ENCODE results near the gene LTB. TPM values are rescaled to one million over a fixed set of nuclear protein-coding genes. Genes with fewer than 3 reads are reported as not detected.

LTB gene
- total and polyA plus RNA-seq, 9 of the 15 experiments (the other 6 are each of a cell fraction or from before 2014, with no cell fraction given): 0.07 to 0.51 TPM; not detected in 7

DNA sequence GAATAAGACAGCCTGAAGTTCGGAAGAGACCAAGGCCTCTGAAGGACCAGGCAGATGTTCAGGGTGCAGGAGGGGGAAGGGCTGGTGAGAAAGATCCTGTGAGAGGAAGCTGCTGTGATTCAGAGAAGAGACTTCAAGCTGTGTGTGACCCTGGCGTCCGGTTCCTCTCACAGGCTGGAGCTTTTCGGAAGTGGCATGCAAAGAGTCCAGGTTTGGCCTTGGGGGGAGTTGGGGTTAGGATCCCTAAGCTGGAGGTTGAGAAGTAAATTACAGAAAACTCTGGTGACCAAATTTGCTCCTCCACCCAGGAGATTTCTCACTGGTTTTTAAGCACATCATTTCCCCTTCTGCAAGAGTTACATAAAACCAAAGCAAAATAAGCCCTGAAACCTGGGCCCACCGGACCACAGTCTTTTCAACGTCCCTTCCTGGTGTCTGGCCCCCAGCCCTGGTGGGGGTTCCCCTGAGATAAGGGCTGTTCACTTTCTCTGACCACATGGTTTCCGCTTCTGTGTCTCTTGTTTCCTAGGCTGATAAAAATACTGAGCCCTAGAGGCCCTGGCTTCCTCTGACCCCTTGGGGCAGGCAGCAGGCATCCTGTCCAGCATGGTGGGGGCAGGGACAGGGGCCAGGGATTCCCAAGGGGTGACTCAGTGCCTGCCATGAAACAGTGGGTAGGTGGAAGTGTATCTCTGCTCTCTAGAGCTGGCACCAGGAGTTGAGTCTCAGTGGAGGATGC is 22.1 kb downstream of the LTB start (continued):
- no peak for TF ChIP-seq KLF1 (tag; IDR thresholded peaks at IDR 0.05)
- TF ChIP-seq ZNF79 (CRISPR knock-in tag; IDR thresholded peaks at IDR 0.05; ENCODE audit: low read depth): peak; percentile 10; the same call in 1 of the 2 replicates
- TF ChIP-seq CBFA2T2 (conservative IDR thresholded peaks at IDR 0.05): peak; percentile 78
- peak; percentile 78 for TF ChIP-seq ARID1B (IDR thresholded peaks at IDR 0.05)
- no peak for TF ChIP-seq ZNF3 (CRISPR knock-in tag; IDR thresholded peaks at IDR 0.05)
- TF ChIP-seq JUN (IDR thresholded peaks at IDR 0.05; ENCODE audit: borderline replicate concordance, low read depth, low read length): peak; percentile 86
- TF ChIP-seq JUN (CRISPR knock-in tag; IDR thresholded peaks at IDR 0.05; ENCODE audit: borderline replicate concordance): no peak
- TF ChIP-seq HMG20B (CRISPR knock-in tag; IDR thresholded peaks at IDR 0.05): 0 out of 2 replicates have a peak, but pooled peaks have one; percentile 40
- no peak for TF ChIP-seq ZBTB1 (CRISPR knock-in tag; IDR thresholded peaks at IDR 0.05; ENCODE audit: borderline replicate concordance, low read depth)
- peak; percentile 72 for TF ChIP-seq SPI1 (IDR thresholded peaks at IDR 0.05; ENCODE audit: borderline replicate concordance, low read depth, low read length)
- TF ChIP-seq NR4A1 (CRISPR knock-in tag; IDR thresholded peaks at IDR 0.05): 0 out of 2 replicates have a peak, but pooled peaks have one; percentile 30
- TF ChIP-seq NR4A1 (tag; IDR thresholded peaks at IDR 0.05): no peak
- no peak for TF ChIP-seq CREBBP (IDR thresholded peaks at IDR 0.05; ENCODE audit: low read depth, low read length)
- TF ChIP-seq, protein P1, sequence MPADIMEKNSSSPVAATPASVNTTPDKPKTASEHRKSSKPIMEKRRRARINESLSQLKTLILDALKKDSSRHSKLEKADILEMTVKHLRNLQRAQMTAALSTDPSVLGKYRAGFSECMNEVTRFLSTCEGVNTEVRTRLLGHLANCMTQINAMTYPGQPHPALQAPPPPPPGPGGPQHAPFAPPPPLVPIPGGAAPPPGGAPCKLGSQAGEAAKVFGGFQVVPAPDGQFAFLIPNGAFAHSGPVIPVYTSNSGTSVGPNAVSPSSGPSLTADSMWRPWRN (IDR thresholded peaks at IDR 0.05; ENCODE audit: low read depth): peak; percentile 54; the same call in 1 of the 2 replicates
- TF ChIP-seq, protein P2, sequence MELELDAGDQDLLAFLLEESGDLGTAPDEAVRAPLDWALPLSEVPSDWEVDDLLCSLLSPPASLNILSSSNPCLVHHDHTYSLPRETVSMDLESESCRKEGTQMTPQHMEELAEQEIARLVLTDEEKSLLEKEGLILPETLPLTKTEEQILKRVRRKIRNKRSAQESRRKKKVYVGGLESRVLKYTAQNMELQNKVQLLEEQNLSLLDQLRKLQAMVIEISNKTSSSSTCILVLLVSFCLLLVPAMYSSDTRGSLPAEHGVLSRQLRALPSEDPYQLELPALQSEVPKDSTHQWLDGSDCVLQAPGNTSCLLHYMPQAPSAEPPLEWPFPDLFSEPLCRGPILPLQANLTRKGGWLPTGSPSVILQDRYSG (tag; conservative IDR thresholded peaks at IDR 0.05; ENCODE audit: low read depth): no peak
- peak; percentile 55 for TF ChIP-seq TCF3 (CRISPR knock-in tag; IDR thresholded peaks at IDR 0.05)
- no peak for TF ChIP-seq DDX20 (tag; IDR thresholded peaks at IDR 0.05; ENCODE audit: low read depth)
- no peak for TF ChIP-seq ZKSCAN1 (IDR thresholded peaks at IDR 0.05; ENCODE audit: low read depth, low read length)
- TF ChIP-seq ZNF146 (CRISPR knock-in tag; IDR thresholded peaks at IDR 0.05; ENCODE audit: unreplicated experiment): no peak
- peak; percentile 71 for TF ChIP-seq SOX6 (IDR thresholded peaks at IDR 0.05)
- TF ChIP-seq GABPA (tag; conservative IDR thresholded peaks at IDR 0.05; ENCODE audit: low read depth): peak; percentile 81
- TF ChIP-seq LEF1 (IDR thresholded peaks at IDR 0.05): peak; percentile 71
- TF ChIP-seq, protein P3, sequence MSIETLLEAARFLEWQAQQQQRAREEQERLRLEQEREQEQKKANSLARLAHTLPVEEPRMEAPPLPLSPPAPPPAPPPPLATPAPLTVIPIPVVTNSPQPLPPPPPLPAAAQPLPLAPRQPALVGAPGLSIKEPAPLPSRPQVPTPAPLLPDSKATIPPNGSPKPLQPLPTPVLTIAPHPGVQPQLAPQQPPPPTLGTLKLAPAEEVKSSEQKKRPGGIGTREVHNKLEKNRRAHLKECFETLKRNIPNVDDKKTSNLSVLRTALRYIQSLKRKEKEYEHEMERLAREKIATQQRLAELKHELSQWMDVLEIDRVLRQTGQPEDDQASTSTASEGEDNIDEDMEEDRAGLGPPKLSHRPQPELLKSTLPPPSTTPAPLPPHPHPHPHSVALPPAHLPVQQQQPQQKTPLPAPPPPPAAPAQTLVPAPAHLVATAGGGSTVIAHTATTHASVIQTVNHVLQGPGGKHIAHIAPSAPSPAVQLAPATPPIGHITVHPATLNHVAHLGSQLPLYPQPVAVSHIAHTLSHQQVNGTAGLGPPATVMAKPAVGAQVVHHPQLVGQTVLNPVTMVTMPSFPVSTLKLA (conservative IDR thresholded peaks at IDR 0.05): peak; percentile 69 to 84
- TF ChIP-seq, protein P4, sequence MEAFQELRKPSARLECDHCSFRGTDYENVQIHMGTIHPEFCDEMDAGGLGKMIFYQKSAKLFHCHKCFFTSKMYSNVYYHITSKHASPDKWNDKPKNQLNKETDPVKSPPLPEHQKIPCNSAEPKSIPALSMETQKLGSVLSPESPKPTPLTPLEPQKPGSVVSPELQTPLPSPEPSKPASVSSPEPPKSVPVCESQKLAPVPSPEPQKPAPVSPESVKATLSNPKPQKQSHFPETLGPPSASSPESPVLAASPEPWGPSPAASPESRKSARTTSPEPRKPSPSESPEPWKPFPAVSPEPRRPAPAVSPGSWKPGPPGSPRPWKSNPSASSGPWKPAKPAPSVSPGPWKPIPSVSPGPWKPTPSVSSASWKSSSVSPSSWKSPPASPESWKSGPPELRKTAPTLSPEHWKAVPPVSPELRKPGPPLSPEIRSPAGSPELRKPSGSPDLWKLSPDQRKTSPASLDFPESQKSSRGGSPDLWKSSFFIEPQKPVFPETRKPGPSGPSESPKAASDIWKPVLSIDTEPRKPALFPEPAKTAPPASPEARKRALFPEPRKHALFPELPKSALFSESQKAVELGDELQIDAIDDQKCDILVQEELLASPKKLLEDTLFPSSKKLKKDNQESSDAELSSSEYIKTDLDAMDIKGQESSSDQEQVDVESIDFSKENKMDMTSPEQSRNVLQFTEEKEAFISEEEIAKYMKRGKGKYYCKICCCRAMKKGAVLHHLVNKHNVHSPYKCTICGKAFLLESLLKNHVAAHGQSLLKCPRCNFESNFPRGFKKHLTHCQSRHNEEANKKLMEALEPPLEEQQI (IDR thresholded peaks at IDR 0.05): no peak

All from K562 (cell line).